Astrocyte of the cerebellum (primary cell): ENCODE data around the gene SMPX.
A peak's percentile ranks its signal among the peaks of the same experiment; 100 is the strongest.

Source experiments
- DNase-seq: peaks from one replicate; pipeline ENCODE4 v3.0.0-alpha.2; 2011; ENCODE audit warnings: low read depth
- H3K4me3 ChIP-seq: 2 replicates; pipeline ENCODE4 v1.5.1; 2011; ENCODE audit warnings: mild to moderate bottlenecking, low read depth, low read length, moderate library complexity
- in situ Hi-C: cut with HindIII; loops from 2 replicates; pipeline ENCODE4 v1.10.0; 2017; ENCODE audit warnings: low sequenced_read_pairs
- TF ChIP-seq, protein P1 (sequence below): IDR thresholded peaks from 2 replicates; pipeline ENCODE4 v1.5.1; 2012; ENCODE audit warnings: low read length, low read depth, moderate library complexity, mild to moderate bottlenecking; ENCODE audit errors: missing control alignments

SMPX gene

GRCh38 chrX:21740329-21741274 is 17.3 kb downstream of the SMPX start:
- H3K4me3 ChIP-seq: no peak overlapping the region
- TF ChIP-seq, protein P1, sequence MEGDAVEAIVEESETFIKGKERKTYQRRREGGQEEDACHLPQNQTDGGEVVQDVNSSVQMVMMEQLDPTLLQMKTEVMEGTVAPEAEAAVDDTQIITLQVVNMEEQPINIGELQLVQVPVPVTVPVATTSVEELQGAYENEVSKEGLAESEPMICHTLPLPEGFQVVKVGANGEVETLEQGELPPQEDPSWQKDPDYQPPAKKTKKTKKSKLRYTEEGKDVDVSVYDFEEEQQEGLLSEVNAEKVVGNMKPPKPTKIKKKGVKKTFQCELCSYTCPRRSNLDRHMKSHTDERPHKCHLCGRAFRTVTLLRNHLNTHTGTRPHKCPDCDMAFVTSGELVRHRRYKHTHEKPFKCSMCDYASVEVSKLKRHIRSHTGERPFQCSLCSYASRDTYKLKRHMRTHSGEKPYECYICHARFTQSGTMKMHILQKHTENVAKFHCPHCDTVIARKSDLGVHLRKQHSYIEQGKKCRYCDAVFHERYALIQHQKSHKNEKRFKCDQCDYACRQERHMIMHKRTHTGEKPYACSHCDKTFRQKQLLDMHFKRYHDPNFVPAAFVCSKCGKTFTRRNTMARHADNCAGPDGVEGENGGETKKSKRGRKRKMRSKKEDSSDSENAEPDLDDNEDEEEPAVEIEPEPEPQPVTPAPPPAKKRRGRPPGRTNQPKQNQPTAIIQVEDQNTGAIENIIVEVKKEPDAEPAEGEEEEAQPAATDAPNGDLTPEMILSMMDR: no peak
- DNase-seq: peak; percentile 55
- in situ Hi-C loops: no loop called here

- no peak for DNase-seq
- in situ Hi-C loops: no loop called here
- H3K4me3 ChIP-seq: no peak overlapping the region
- TF ChIP-seq, protein P1: no peak
Measured at GRCh38 chrX:21738950-21739287, 19.0 kb downstream of the SMPX start.

GRCh38 chrX:21738210-21738949 is 19.5 kb downstream of the SMPX start:
- TF ChIP-seq, protein P1: no peak
- no peak overlapping the region for H3K4me3 ChIP-seq
- DNase-seq: no peak
- in situ Hi-C loops: no loop called here

DNA sequence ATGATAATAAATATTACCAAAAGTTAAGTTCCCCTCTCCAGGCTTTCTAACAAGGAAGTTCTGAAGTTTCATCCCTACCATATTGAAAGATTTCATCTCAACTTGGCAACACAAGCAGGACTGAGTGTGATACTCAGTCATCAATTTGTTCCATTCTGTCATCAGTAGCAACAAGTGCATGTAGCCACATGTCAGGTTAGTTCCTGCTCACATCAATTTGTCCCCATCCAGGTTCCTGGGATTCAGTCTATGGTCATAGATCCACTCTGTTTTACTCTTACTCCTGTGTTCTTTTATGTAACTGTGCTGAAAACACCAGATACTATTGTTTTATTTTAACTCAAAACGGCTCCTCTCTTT is 22.2 kb downstream of the SMPX start:
- TF ChIP-seq, protein P1: no peak
- in situ Hi-C loops: no loop called here
- H3K4me3 ChIP-seq: no peak overlapping the region
- no peak for DNase-seq

- TF ChIP-seq, protein P1: no peak
- in situ Hi-C loops: no loop called here
- H3K4me3 ChIP-seq: no peak overlapping the region
- DNase-seq: peak; percentile 56
Measured at GRCh38 chrX:21735038-21735767, 22.7 kb downstream of the SMPX start.

DNA sequence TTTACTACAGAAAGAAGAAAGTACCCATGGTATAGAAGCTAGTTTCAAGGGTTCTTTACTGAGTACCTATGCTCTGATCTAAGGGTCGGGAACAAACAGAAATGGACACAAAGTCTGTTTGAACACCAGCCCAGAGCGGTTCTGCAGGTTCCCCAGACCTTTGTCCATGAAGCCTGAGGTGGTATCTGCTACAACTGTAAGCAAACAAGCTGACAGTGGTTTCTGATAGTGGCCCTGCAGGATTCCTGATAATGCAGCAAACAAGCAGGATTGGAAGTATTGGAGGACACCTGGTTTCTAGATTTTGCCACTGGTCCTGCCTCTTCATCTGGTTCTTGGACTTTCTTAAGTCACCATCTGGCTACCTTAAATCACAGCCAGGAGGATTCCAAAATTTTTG is 23.7 kb downstream of the SMPX start:
- no peak for DNase-seq
- H3K4me3 ChIP-seq: no peak overlapping the region
- TF ChIP-seq, protein P1: no peak
- in situ Hi-C loops: no loop called here
